Activated CD4-positive, alpha-beta T cell treated with anti-CD3 and anti-CD28 coated beads for 24 hours (primary cell): Measurements from ENCODE around the gene HLTF.
"Not testable (repeated sequence)": the region's sequence is repeated elsewhere in the genome, so short reads cannot be mapped to it uniquely, and the experiment has no call there.

Source experiments
- DNase-seq, 2 donors: peaks; one replicate each; pipeline ENCODE4 v3.0.0-alpha.2; 2020; ENCODE audit warnings: low read depth in 2 of 2

HLTF gene

DNA sequence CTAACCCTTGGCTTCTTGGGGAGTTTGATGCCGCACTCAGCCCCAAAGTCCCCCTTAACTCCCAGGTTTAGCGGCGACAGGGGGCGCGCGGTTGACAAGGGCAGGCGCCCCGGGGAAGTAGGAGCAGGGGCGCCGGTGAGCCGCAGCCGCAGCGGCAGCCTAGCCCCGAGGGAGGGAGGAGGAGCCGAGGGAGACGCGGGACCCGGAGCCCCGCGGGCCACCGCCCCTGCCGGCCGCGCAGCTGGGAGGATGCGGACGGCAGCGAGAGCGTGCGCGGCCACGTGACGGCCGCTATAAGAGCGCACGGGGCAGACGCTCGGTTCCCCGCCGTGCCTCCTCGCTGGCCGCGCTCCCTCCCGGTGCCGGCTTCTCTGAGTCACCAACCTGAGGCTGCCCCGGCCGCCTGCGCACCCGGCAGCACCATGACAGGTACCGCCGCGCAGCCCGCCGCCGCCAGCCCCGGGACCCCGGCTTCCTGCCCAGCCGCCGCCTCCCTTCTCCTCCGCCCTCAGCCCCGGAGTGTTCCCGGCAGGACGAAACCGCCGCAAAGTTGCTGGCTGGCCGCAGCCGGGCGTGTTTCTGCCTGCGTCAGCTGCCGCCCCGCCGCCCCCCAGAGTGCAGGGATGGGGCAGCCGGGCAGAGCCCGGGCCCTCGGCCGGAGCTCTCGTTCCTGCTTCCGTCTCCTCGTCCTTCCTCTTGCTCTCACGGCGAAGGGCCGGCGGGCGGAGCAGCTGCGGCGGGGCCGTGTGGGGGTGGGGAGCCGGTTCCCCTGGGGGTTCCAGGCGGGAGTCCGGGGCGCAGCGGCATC lies 94.9 kb downstream of the HLTF start, which contains the start of gene GYG1:
TSS of gene GYG1 (plus strand) at position 322 of the 808 bp plus-strand sequence. CDS start at position 423, 101 bp downstream.
- DNase-seq, result peak; percentile 54 to 62

DNA sequence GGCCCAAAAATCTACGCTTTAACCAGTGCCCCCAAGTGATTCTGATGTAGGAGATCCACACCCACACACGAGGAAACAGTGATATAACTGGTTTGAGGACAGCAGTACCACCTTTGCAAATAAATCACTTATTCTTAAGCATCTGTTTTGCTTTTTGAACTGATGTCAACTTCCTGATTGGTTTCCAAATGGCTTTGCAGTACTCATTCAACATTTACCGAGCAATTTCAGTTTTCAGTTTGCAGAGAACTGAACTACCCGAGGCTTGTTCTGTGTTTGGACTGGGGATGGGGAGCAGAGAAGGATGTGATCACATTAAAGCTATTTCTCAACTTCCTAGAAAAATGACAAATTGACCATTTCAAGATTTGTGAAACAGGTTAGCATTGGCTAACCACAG lies 96.1 kb downstream of the HLTF start:
- no peak for DNase-seq

DNA sequence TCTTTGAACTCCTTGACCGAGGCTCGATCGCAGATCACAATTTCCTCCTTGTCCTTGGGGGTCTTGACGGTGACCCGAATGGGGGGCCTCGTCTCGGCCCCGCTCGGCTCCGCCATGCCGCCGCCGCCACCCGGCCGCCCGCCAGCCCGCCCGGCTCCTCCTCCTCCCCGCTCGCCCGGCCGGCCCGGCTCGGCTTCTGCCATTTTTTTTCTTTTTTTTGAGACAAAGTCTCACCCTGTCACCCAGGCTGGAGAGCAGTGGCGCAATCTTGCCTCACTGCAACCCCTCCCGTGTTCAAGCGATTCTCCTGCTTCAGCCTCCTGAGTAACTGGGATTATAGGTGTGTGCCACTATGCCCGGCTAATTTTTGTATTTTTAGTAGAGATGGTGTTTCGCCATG lies 98.8 kb downstream of the HLTF start:
- DNase-seq, result not testable (repeated sequence)

DNA sequence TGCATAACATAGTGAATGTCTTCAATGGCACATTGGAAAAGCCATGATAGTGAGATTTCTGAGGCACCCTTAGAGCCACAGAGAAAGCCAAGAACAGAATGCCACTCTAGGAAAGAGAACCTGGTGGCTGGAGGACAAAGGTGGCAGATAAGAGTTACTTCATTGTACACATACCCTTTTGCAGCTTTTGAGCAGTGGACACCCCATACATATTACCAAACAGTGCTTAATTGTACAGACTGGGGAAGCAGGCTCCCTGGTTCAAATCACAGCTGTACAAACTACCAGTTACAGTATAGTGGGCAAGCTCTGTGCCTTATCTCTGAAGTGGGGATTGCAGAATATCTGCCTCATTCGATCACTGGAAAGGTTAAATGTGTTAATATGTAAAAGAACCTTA lies 105.1 kb downstream of the HLTF start:
- DNase-seq, result no peak
